Measurements from ENCODE around the gene PYGB. TPM values are rescaled to one million over a fixed set of nuclear protein-coding genes. Genes with fewer than 3 reads are reported as not detected.

Gene PYGB
- total RNA-seq, 6 donors from 2014 or later: 59.4 to 128 (median 98.4) TPM

- no peak overlapping the region for H3K27ac ChIP-seq
- no peaks in the 10 kb centered on the region for H3K9me3 ChIP-seq
- H3K27me3 ChIP-seq: no peaks in the 10 kb centered on the region
- no peak overlapping the region for H3K4me3 ChIP-seq
- no peaks in the 10 kb centered on the region for H3K4me1 ChIP-seq
- TF ChIP-seq EP300 (IDR thresholded peaks at IDR 0.05): no peak
- TF ChIP-seq POLR2A (IDR thresholded peaks at IDR 0.05): no peak
- TF ChIP-seq CTCF (IDR thresholded peaks at IDR 0.05): no peak
- no peak for TF ChIP-seq POLR2AphosphoS5 (IDR thresholded peaks at IDR 0.05)
- peaks cover 9 to 50% (median 42%) of the 10 kb centered on the region in 4 donors for H3K36me3 ChIP-seq
- ATAC-seq (ENCODE audit: low FRiP score in 2 of 2) (no peak), DNase-seq (no peak)
- 86 to 89% methylated on average over 10 to 11 of the region's 11 CpGs for WGBS, 2 donors
Measured at GRCh38 chr20:25269057-25269832, 21.4 kb downstream of the PYGB start.

DNA sequence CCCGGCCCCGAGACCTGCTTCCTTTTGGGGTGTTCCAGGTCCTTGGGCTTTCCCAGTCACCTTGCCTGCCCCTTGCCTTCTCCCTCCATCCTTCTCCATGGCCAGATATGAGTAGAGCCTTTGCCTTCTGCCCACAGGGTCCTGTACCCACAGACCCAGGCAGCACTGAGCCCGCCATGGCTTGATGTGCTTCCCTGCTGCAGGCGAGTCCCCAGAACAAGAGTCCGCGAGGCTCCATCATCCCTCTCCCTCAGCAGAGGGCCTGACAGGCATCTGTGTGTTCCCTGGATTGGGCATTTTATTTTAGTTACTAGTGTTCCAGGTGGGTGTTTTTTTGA lies 21.9 kb downstream of the PYGB start:
- no peak for TF ChIP-seq POLR2AphosphoS5 (IDR thresholded peaks at IDR 0.05)
- no peak for TF ChIP-seq EP300 (IDR thresholded peaks at IDR 0.05)
- TF ChIP-seq POLR2A (IDR thresholded peaks at IDR 0.05): no peak
- TF ChIP-seq CTCF (IDR thresholded peaks at IDR 0.05): no peak
- peak in 1 of 2 donors; percentile 28 for ATAC-seq (ENCODE audit: low FRiP score in 2 of 2)
- Histone ChIP-seq H3K4me3 (no peak overlapping the region), H3K27me3 (no peaks in the 10 kb centered on the region), H3K4me1 (no peaks in the 10 kb centered on the region), H3K27ac (no peak overlapping the region), H3K9me3 (no peaks in the 10 kb centered on the region), H3K36me3 (peaks cover 9 to 56% (median 47%) of the 10 kb centered on the region in 4 donors)
- peak in 1 of 2 donors; percentile 17 for DNase-seq
- WGBS, 2 donors: 95 to 97% methylated on average over 5 to 6 of the region's 6 CpGs

- Histone ChIP-seq H3K36me3 (peaks cover 9 to 65% (median 55%) of the 10 kb centered on the region in 4 donors), H3K27ac (no peak overlapping the region), H3K9me3 (no peaks in the 10 kb centered on the region), H3K4me3 (no peak overlapping the region), H3K27me3 (no peaks in the 10 kb centered on the region), H3K4me1 (no peaks in the 10 kb centered on the region)
- no peak for ATAC-seq (ENCODE audit: low FRiP score in 2 of 2)
- DNase-seq: no peak
- TF ChIP-seq EP300 (IDR thresholded peaks at IDR 0.05): no peak
- 93 to 94% methylated on average over 11 to 12 of the region's 12 CpGs for WGBS, 2 donors
Measured at GRCh38 chr20:25270829-25271251, 23.0 kb downstream of the PYGB start.

- peaks cover 10 to 73% (median 60%) of the 10 kb centered on the region in 4 donors for H3K36me3 ChIP-seq
Measured at GRCh38 chr20:25271486-25272222, 23.8 kb downstream of the PYGB start.

More at GRCh38 chr20:25271486-25272222, 23.8 kb downstream of the PYGB start:
- TF ChIP-seq EP300 (IDR thresholded peaks at IDR 0.05): no peak
- TF ChIP-seq POLR2AphosphoS5 (IDR thresholded peaks at IDR 0.05): no peak
- TF ChIP-seq CTCF (IDR thresholded peaks at IDR 0.05): no peak
- TF ChIP-seq POLR2A (IDR thresholded peaks at IDR 0.05): no peak
- no peak for DNase-seq
- Histone ChIP-seq H3K27ac (no peak overlapping the region), H3K9me3 (no peaks in the 10 kb centered on the region), H3K4me3 (no peak overlapping the region), H3K27me3 (no peaks in the 10 kb centered on the region), H3K4me1 (no peaks in the 10 kb centered on the region)
- no peak for ATAC-seq (ENCODE audit: low FRiP score in 2 of 2)
- 88 to 95% methylated on average over 11 to 13 of the region's 13 CpGs for WGBS, 2 donors
